Choroid plexus epithelial cell (primary cell): Measurements from ENCODE around the gene DPY19L2.
"Not testable (repeated sequence)": the region's sequence is repeated elsewhere in the genome, so short reads cannot be mapped to it uniquely, and the experiment has no call there.

Source experiments
- DNase-seq: peaks from one replicate; pipeline ENCODE4 v3.0.0-alpha.2; 2010; ENCODE audit warnings: low read depth
- H3K4me3 ChIP-seq: 2 replicates; pipeline ENCODE4 v1.5.1; 2011; ENCODE audit warnings: low read depth, mild to moderate bottlenecking, control low read depth, low read length, moderate library complexity
- TF ChIP-seq, protein P1 (sequence below): conservative IDR thresholded peaks from 2 replicates; pipeline ENCODE4 v1.5.1; 2011; ENCODE audit warnings: low read depth, mild to moderate bottlenecking, control low read depth, inconsistent platforms, low read length, moderate library complexity

The DPY19L2 gene

DNA sequence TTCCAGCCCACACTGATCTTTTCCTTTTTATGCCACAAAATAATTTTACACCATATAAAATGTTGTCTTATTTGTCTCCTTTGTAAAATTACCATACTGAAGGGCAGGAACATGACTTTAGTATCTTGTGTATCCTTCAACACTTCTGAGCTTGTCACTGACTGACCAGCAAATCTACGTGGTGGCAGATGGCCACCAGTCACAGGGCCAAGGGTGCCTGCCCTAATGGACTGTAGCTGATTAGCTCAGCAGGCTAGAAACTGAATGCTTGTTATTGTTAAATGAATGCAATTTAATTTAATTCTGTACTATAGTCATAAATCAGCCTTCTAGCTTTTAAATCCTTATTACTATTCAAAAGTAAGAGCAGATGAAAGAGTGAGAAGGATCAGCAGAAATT lies 85.0 kb downstream of the DPY19L2 start:
- not testable (repeated sequence) for DNase-seq, H3K4me3 ChIP-seq

DNA sequence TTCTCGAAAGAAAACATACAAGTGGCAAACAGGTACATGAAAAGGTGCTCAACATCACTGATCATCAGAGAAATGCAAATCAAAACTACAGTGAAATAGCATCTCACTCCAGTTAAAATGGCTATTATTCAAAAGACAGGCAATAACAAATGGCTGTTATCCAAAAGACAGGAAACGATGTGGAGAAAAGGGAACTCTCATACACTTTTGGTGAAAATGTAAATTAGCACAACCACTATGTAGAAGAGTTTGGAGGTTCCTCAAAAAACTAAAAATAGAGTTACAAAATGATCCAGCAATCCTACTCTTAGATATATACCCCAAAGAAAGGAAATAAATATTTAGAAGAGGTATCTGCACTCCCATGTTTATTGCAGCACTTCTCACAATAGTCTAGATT lies 90.7 kb downstream of the DPY19L2 start:
- DNase-seq, H3K4me3 ChIP-seq: not testable (repeated sequence)

DNA sequence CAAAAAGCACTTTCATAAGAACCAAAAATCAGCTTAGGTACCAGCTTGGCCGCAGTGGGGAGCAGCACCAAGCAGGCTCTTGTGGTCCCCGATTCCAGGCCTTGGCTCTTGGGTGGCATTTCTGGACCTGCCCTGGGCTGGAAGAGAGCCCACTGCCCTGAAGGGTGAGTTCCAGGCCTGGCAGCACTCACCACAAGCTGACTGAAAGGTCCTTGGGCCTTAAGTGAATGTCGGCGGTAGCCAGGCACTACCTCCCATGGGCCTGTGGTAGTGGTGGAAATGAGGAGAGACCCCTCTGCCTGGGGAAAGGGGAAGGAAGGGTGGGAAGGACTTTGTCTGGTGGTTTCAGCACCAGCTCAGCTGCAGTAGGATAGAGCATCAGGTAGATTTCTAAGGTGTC lies 96.3 kb downstream of the DPY19L2 start:
- H3K4me3 ChIP-seq, DNase-seq: not testable (repeated sequence)

DNA sequence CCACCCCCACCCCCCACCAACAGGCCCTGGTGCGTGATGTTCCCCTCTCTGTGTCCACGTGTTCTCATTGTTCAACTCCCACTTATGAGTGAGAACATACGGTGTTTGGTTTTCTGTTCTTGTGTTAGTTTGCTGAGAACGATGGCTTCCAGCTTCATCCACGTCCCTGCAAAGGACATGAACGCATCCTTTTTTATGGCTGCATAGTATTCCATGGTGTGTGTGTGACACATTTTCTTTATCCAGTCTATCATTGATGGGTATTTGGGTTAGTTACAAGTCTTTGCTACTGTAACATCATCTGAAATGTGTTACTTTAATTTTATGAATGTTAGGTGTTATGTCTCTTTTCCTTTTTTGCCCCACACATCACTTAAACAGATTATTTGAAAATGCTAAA lies 109.8 kb downstream of the DPY19L2 start:
- DNase-seq, H3K4me3 ChIP-seq: not testable (repeated sequence)

DNA sequence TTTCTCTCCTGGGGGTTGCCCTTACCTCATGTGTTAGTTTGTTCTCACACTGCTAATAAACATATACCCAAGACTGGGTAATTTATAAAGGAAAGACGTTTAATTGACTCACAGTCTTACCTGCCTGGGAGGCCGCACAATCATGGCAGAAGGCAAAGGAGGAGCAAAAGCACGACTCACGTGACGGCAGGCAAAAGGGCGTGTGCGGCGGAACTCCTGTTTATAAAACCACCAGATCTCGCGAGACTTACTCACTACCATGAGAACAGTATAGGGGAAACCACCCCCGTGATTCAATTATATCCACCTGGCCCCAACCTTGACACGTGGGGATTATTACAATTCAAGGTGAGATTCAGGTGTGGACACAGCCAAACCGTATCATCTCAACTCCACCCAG lies 116.9 kb downstream of the DPY19L2 start:
- not testable (repeated sequence) for DNase-seq, H3K4me3 ChIP-seq

DNA sequence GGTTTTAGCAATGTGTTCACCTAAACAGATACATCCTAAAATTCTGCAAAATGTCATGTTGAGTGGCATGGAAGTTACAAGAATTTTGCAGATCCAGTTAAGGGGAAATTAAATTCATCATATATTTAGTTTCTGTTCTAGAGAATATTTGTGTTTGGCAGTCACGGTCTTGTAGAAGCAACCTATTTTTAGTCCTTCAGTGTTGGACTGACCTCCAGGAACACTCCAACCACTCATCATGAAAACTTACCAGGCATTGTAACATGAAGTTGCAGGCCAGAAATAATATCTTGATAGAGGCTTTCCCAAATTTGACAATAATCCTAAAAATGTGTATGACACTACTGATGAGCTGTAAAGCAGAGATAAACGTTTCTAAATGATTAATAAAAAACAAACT lies 119.3 kb downstream of the DPY19L2 start:
- not testable (repeated sequence) for DNase-seq

DNA sequence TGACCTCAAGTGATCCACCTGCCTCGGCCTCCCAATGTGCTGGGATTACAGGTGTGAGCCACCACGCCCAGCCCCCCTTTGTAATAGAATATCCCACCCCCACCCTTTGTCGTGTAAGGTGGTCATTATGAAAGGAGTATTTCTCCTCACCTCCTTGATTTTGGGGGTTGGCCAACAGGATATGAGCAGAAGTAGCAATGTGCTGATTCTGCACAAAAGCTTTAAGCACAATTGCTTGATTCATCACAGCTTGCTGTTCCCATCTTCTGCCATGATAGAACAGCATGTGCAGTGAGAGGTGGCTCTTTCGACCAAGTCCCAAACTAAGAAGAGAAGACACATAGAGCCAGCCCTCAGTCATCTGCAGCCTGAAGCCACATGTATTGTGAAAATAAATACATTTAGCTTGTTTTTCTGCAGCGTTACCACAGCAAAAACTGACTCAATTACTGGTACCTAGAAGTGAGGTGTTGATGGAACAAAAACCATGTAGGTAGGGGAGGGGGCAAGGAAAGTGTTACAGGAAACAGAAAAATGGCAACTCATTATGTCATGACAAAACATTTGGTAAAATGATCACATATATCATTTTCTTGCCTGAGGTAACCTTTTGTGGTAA lies 122.9 kb downstream of the DPY19L2 start:
- H3K4me3 ChIP-seq, DNase-seq: not testable (repeated sequence)

More for the DNA sequence above, 119.3 kb downstream of the DPY19L2 start:
- not testable (repeated sequence) for H3K4me3 ChIP-seq

DNA sequence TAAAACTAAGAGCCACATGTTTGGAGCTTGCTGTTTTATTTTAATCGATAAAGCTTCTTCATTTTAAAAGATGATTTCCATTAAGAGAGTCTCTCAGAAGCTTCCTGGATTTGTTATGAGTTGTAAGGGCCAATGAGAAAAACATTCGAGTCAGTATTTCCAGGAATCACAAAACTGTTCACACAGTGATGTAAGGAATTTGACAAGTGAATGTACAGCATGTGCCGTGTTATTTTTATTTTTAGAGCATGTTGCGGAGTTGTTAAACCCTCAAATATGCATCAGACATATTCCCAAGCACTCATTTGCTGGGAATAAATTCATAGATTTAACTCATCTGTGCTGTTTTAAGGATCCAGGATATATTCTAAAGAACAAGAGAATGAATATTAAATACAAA lies 129.6 kb downstream of the DPY19L2 start:
- not testable (repeated sequence) for H3K4me3 ChIP-seq, DNase-seq

DNA sequence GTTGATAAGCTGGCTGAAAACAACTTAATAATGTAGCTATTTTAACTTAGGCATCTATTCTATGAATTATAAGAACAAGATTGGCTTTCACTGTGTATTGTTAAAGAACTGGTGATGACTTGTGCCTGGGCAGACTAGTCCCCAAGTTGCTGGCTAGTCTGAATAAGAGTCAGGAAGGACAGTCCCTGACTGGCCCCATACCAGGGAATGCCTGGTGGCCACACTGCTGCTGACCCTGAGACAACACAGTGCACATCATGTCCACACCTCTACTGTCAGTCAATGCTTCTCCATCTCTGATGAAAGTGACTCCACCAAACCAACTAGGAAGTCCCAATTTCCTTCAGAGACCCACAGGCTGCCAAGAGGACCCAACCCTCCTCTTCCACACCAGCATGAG lies 130.5 kb downstream of the DPY19L2 start:
- DNase-seq, H3K4me3 ChIP-seq: not testable (repeated sequence)

DNA sequence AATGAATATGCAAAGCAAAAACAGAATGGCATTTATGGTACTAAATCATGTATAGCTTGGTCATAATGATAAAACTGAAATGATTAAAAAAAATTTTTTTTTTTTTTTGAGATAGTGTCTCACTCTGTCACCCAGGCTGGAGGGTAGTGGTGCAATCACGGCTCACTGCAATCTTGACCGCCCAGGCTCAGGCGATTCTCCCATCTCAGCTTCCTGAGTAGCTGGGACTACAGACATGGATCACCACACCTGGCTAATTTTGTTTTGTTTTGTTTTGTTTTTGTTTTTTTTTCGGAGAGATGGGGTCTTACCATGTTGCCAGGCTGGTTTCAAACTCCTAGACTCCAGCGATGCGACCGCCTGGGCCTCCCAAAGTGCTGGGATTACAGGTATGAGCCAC lies 138.7 kb downstream of the DPY19L2 start:
- not testable (repeated sequence) for DNase-seq, H3K4me3 ChIP-seq

DNA sequence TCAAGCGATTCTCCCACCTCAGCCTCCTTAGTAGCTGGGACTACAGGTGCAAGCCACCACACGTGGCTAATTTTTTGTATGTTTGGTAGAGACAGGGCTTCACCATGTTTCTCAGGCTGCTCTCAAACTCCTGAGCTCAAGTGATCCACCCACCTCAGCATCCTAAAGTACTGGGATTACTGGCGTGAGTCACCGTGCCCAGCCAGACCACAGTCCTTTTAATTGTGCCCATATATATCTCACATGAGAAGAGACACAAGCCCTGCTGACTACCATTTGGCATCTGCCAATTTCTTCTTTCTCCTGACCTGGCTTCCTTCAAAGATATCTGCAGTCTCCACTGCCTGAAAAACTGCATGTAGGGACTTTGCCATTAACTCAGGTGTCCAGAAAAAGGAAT lies 142.5 kb downstream of the DPY19L2 start:
- TF ChIP-seq, protein P1, sequence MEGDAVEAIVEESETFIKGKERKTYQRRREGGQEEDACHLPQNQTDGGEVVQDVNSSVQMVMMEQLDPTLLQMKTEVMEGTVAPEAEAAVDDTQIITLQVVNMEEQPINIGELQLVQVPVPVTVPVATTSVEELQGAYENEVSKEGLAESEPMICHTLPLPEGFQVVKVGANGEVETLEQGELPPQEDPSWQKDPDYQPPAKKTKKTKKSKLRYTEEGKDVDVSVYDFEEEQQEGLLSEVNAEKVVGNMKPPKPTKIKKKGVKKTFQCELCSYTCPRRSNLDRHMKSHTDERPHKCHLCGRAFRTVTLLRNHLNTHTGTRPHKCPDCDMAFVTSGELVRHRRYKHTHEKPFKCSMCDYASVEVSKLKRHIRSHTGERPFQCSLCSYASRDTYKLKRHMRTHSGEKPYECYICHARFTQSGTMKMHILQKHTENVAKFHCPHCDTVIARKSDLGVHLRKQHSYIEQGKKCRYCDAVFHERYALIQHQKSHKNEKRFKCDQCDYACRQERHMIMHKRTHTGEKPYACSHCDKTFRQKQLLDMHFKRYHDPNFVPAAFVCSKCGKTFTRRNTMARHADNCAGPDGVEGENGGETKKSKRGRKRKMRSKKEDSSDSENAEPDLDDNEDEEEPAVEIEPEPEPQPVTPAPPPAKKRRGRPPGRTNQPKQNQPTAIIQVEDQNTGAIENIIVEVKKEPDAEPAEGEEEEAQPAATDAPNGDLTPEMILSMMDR, result no peak
- no peak overlapping the region for H3K4me3 ChIP-seq
- DNase-seq, result no peak

DNA sequence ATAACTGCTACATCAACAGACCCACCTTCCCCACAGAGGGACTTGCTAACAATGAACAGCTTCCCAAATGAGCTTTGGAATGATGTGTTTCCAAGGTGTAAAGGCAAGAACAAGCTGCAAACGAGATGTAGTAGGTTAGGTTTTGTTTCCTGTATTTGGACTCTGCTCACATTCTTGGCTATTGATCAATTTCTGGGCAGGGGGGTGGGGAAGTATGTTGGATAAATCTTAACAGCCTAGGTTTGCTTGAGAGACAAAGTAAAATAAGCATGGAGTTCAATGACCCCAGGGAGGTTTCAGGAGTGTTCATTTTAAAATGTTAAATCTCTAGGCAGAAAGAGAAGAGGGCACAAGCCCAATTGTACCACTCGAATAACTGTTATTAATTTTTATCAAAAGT lies 146.6 kb downstream of the DPY19L2 start:
- TF ChIP-seq, protein P1, result no peak
- no peak for DNase-seq
- H3K4me3 ChIP-seq, result no peak overlapping the region
